SK-N-MC (cell line): ENCODE measurements around the gene TRIM63.

ENCODE experiments used
- EZH2 ChIP-seq: fragments of 200-600 bp; sonication (generic); IDR thresholded peaks from one replicate; pipeline ENCODE4 v1.6.1; 2017; ENCODE audit warnings: antibody characterized with exemption
- FOXP2 ChIP-seq: optimal IDR thresholded peaks from 2 replicates; pipeline ENCODE3; 2011; ENCODE audit warnings: mild to moderate bottlenecking, moderate library complexity; ENCODE audit not compliant: insufficient read depth; ENCODE audit errors: extremely low read length, control extremely low read depth
- POLR2AphosphoS5 ChIP-seq: IDR thresholded peaks from 2 replicates; pipeline ENCODE4 v1.6.1; 2012; ENCODE audit warnings: mild to moderate bottlenecking, low read depth, low read length, borderline replicate concordance

GRCh38 chr1:26035203-26035958 is 32.0 kb downstream of the TRIM63 start:
- TF ChIP-seq EZH2 (no peak), POLR2AphosphoS5 (peak; percentile 54; the same call in 1 of the 2 replicates), FOXP2 (no peak)
